ENCODE results near the gene SLC25A13.

Gene SLC25A13

GRCh38 chr7:96344236-96344635 is 22.3 kb upstream of the SLC25A13 start:
- DNase-seq: no peak
- no peak for TF ChIP-seq EZH2phosphoT487 (IDR thresholded peaks at IDR 0.05; ENCODE audit: low read length)
- no peak for TF ChIP-seq EZH2 (optimal IDR thresholded peaks at IDR 0.05; ENCODE audit: low read depth, low read length)
- TF ChIP-seq, protein P1, sequence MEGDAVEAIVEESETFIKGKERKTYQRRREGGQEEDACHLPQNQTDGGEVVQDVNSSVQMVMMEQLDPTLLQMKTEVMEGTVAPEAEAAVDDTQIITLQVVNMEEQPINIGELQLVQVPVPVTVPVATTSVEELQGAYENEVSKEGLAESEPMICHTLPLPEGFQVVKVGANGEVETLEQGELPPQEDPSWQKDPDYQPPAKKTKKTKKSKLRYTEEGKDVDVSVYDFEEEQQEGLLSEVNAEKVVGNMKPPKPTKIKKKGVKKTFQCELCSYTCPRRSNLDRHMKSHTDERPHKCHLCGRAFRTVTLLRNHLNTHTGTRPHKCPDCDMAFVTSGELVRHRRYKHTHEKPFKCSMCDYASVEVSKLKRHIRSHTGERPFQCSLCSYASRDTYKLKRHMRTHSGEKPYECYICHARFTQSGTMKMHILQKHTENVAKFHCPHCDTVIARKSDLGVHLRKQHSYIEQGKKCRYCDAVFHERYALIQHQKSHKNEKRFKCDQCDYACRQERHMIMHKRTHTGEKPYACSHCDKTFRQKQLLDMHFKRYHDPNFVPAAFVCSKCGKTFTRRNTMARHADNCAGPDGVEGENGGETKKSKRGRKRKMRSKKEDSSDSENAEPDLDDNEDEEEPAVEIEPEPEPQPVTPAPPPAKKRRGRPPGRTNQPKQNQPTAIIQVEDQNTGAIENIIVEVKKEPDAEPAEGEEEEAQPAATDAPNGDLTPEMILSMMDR (IDR thresholded peaks at IDR 0.05; ENCODE audit: low read length): no peak
- Histone ChIP-seq H3K36me3 (replicated peaks; ENCODE audit: insufficient read depth, low read length) (no peaks in the 10 kb centered on the region), H3K27me3 (replicated peaks; ENCODE audit: insufficient read depth, low read length) (no peaks in the 10 kb centered on the region), H3K79me2 (ENCODE audit: low read length) (no peaks in the 10 kb centered on the region), H3K27ac (ENCODE audit: low read length) (no peak overlapping the region), H2AFZ (ENCODE audit: low read length) (no peak overlapping the region), H3K4me3 (ENCODE audit: low read length) (no peak overlapping the region), H3K9me3 (replicated peaks; ENCODE audit: insufficient read depth, low read length) (no peaks in the 10 kb centered on the region), H3K9me2 (replicated peaks; ENCODE audit: insufficient read depth, low read length) (no peaks in the 10 kb centered on the region), H3K9ac (ENCODE audit: low read length) (no peak overlapping the region), H4K20me1 (ENCODE audit: insufficient read depth, low read length) (no peaks in the 10 kb centered on the region), H3K4me2 (ENCODE audit: low read depth, low read length) (no peak overlapping the region), H3F3A (ENCODE audit: insufficient read depth, low read length) (no peaks in the 10 kb centered on the region), H3K4me1 (ENCODE audit: low read length) (no peaks in the 10 kb centered on the region)

GRCh38 chr7:96342049-96342448 is 20.2 kb upstream of the SLC25A13 start:
- no peak overlapping the region for H3K27ac ChIP-seq (ENCODE audit: low read length)
- H3K4me2 ChIP-seq (ENCODE audit: low read depth, low read length): no peak overlapping the region
- no peak overlapping the region for H3K4me3 ChIP-seq (ENCODE audit: low read length)
- no peak for DNase-seq
- H2AFZ ChIP-seq (ENCODE audit: low read length): no peak overlapping the region
- H3F3A ChIP-seq (ENCODE audit: insufficient read depth, low read length): no peaks in the 10 kb centered on the region
- H4K20me1 ChIP-seq (ENCODE audit: insufficient read depth, low read length): no peaks in the 10 kb centered on the region
- no peaks in the 10 kb centered on the region for H3K79me2 ChIP-seq (ENCODE audit: low read length)
- no peaks in the 10 kb centered on the region for H3K27me3 ChIP-seq (replicated peaks; ENCODE audit: insufficient read depth, low read length)
- no peaks in the 10 kb centered on the region for H3K9me3 ChIP-seq (replicated peaks; ENCODE audit: insufficient read depth, low read length)
- H3K4me1 ChIP-seq (ENCODE audit: low read length): no peaks in the 10 kb centered on the region
- TF ChIP-seq, protein P1 (IDR thresholded peaks at IDR 0.05; ENCODE audit: low read length): no peak
- TF ChIP-seq EZH2 (optimal IDR thresholded peaks at IDR 0.05; ENCODE audit: low read depth, low read length) (no peak), EZH2phosphoT487 (IDR thresholded peaks at IDR 0.05; ENCODE audit: low read length) (no peak)
- H3K9me2 ChIP-seq (replicated peaks; ENCODE audit: insufficient read depth, low read length): no peaks in the 10 kb centered on the region
- H3K36me3 ChIP-seq (replicated peaks; ENCODE audit: insufficient read depth, low read length): no peaks in the 10 kb centered on the region
- no peak overlapping the region for H3K9ac ChIP-seq (ENCODE audit: low read length)

DNA sequence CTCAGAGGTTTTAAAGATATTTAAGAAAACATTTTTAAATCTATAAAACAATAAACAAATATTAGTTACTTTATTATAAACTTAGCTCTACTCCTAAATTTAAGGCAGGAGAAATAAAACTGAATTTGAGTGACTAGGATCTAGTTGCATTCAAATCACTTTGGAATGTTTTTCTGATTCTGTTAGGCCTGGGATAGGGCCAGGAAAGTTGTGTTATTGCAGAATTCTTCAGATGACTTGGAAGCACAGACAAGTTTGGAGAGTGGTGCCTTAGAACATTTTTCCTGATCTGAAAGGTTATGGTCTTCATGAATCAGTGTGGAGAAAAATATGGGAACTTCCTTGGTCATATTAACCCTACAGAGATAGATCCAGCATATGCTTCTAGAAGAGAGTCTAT is 15.6 kb upstream of the SLC25A13 start:
- no peak overlapping the region for H3K27ac ChIP-seq (ENCODE audit: low read length)
- no peaks in the 10 kb centered on the region for H3K4me1 ChIP-seq (ENCODE audit: low read length)
- TF ChIP-seq, protein P1 (IDR thresholded peaks at IDR 0.05; ENCODE audit: low read length): no peak
- TF ChIP-seq EZH2phosphoT487 (IDR thresholded peaks at IDR 0.05; ENCODE audit: low read length) (no peak), EZH2 (optimal IDR thresholded peaks at IDR 0.05; ENCODE audit: low read depth, low read length) (no peak)
- no peak overlapping the region for H2AFZ ChIP-seq (ENCODE audit: low read length)
- H3F3A ChIP-seq (ENCODE audit: insufficient read depth, low read length): no peaks in the 10 kb centered on the region
- H3K9ac ChIP-seq (ENCODE audit: low read length): no peak overlapping the region
- no peak overlapping the region for H3K4me3 ChIP-seq (ENCODE audit: low read length)
- H4K20me1 ChIP-seq (ENCODE audit: insufficient read depth, low read length): no peaks in the 10 kb centered on the region
- no peaks in the 10 kb centered on the region for H3K9me3 ChIP-seq (replicated peaks; ENCODE audit: insufficient read depth, low read length)
- no peaks in the 10 kb centered on the region for H3K27me3 ChIP-seq (replicated peaks; ENCODE audit: insufficient read depth, low read length)
- no peaks in the 10 kb centered on the region for H3K79me2 ChIP-seq (ENCODE audit: low read length)
- no peaks in the 10 kb centered on the region for H3K36me3 ChIP-seq (replicated peaks; ENCODE audit: insufficient read depth, low read length)
- H3K4me2 ChIP-seq (ENCODE audit: low read depth, low read length): no peak overlapping the region
- H3K9me2 ChIP-seq (replicated peaks; ENCODE audit: insufficient read depth, low read length): no peaks in the 10 kb centered on the region
- DNase-seq: no peak

All from MM.1S (cell line).